Effector memory CD4-positive, alpha-beta T cell (primary cell): Measurements from ENCODE around the gene LHPP.

ENCODE experiments used
- DNase-seq, 3 donors: peaks; one replicate each; pipeline ENCODE4 v3.0.0-alpha.2; 2020
- H3K27ac ChIP-seq: 2 replicates; pipeline ENCODE4 v1.7.0; 2013; ENCODE audit warnings: mild to moderate bottlenecking, low read length, moderate library complexity; ENCODE audit not compliant: insufficient read depth, poor library complexity, severe bottlenecking
- H3K27me3 ChIP-seq: replicated peaks from 2 replicates; pipeline ENCODE4 v1.7.0; 2013; ENCODE audit warnings: mild to moderate bottlenecking, low read length; ENCODE audit not compliant: insufficient read depth, control insufficient read depth, poor library complexity, severe bottlenecking
- H3K36me3 ChIP-seq: 2 replicates; pipeline ENCODE4 v1.7.0; 2013; ENCODE audit warnings: mild to moderate bottlenecking, low read length, moderate library complexity; ENCODE audit not compliant: control insufficient read depth, insufficient read depth
- H3K4me1 ChIP-seq: 2 replicates; pipeline ENCODE4 v1.7.0; 2013; ENCODE audit warnings: low read length, mild to moderate bottlenecking; ENCODE audit not compliant: control insufficient read depth, insufficient read depth, poor library complexity, severe bottlenecking
- H3K4me3 ChIP-seq: 2 replicates; pipeline ENCODE4 v1.7.0; 2013; ENCODE audit warnings: low read length, low read depth, mild to moderate bottlenecking; ENCODE audit not compliant: insufficient read depth, poor library complexity, severe bottlenecking
- H3K9me3 ChIP-seq: 2 replicates; pipeline ENCODE4 v1.7.0; 2013; ENCODE audit warnings: mild to moderate bottlenecking, low read length, moderate library complexity; ENCODE audit not compliant: control insufficient read depth

LHPP gene

GRCh38 chr10:124534231-124534798 is 72.7 kb downstream of the LHPP start:
- DNase-seq, result no peak

GRCh38 chr10:124534826-124535601 is 73.4 kb downstream of the LHPP start:
- H3K27ac ChIP-seq, result no peak overlapping the region
- H3K9me3 ChIP-seq, result no peaks in the 10 kb centered on the region
- H3K27me3 ChIP-seq, result no peaks in the 10 kb centered on the region
- peaks cover 7% of the 10 kb centered on the region for H3K4me1 ChIP-seq
- no peak for DNase-seq
- H3K36me3 ChIP-seq, result no peaks in the 10 kb centered on the region
- H3K4me3 ChIP-seq, result no peak overlapping the region

More at GRCh38 chr10:124534231-124534798, 72.7 kb downstream of the LHPP start:
- Histone ChIP-seq H3K4me3 (no peak overlapping the region), H3K4me1 (peaks cover 9% of the 10 kb centered on the region), H3K27ac (no peak overlapping the region), H3K36me3 (no peaks in the 10 kb centered on the region), H3K9me3 (no peaks in the 10 kb centered on the region), H3K27me3 (no peaks in the 10 kb centered on the region)

GRCh38 chr10:124535731-124536495 is 74.3 kb downstream of the LHPP start:
- H3K36me3 ChIP-seq, result no peaks in the 10 kb centered on the region
- H3K27me3 ChIP-seq, result no peaks in the 10 kb centered on the region
- H3K4me1 ChIP-seq, result peaks cover 5% of the 10 kb centered on the region
- no peak overlapping the region for H3K4me3 ChIP-seq
- no peaks in the 10 kb centered on the region for H3K9me3 ChIP-seq
- no peak for DNase-seq
- H3K27ac ChIP-seq, result no peak overlapping the region

GRCh38 chr10:124536496-124537050 is 75.0 kb downstream of the LHPP start:
- no peak for DNase-seq

GRCh38 chr10:124537166-124537725 is 75.6 kb downstream of the LHPP start:
- H3K27me3 ChIP-seq, result no peaks in the 10 kb centered on the region
- no peaks in the 10 kb centered on the region for H3K36me3 ChIP-seq
- no peak for DNase-seq
- no peaks in the 10 kb centered on the region for H3K9me3 ChIP-seq
- no peak overlapping the region for H3K27ac ChIP-seq
- no peak overlapping the region for H3K4me3 ChIP-seq
- peaks cover 5% of the 10 kb centered on the region for H3K4me1 ChIP-seq

More at GRCh38 chr10:124536496-124537050, 75.0 kb downstream of the LHPP start:
- Histone ChIP-seq H3K9me3 (no peaks in the 10 kb centered on the region), H3K4me1 (peaks cover 5% of the 10 kb centered on the region), H3K27me3 (no peaks in the 10 kb centered on the region), H3K36me3 (no peaks in the 10 kb centered on the region), H3K27ac (no peak overlapping the region), H3K4me3 (no peak overlapping the region)

- Histone ChIP-seq H3K4me1 (peaks cover 5% of the 10 kb centered on the region), H3K27me3 (no peaks in the 10 kb centered on the region), H3K9me3 (no peaks in the 10 kb centered on the region), H3K27ac (no peak overlapping the region), H3K36me3 (no peaks in the 10 kb centered on the region), H3K4me3 (no peak overlapping the region)
- no peak for DNase-seq
These were observed 76.3 kb downstream of the LHPP start for GRCh38 chr10:124537891-124538290.

- no peak overlapping the region for H3K27ac ChIP-seq
- DNase-seq, result no peak
These were observed 77.1 kb downstream of the LHPP start for GRCh38 chr10:124538706-124539105.

GRCh38 chr10:124539935-124540641 is 78.5 kb downstream of the LHPP start:
- Histone ChIP-seq H3K4me1 (peaks cover 9% of the 10 kb centered on the region), H3K36me3 (no peaks in the 10 kb centered on the region), H3K27ac (no peak overlapping the region), H3K4me3 (no peak overlapping the region), H3K27me3 (no peaks in the 10 kb centered on the region), H3K9me3 (no peaks in the 10 kb centered on the region)
- DNase-seq, result peak; percentile 46 to 55 (median 46)

More at GRCh38 chr10:124538706-124539105, 77.1 kb downstream of the LHPP start:
- no peaks in the 10 kb centered on the region for H3K27me3 ChIP-seq
- peaks cover 5% of the 10 kb centered on the region for H3K4me1 ChIP-seq
- H3K4me3 ChIP-seq, result no peak overlapping the region
- H3K9me3 ChIP-seq, result no peaks in the 10 kb centered on the region
- no peaks in the 10 kb centered on the region for H3K36me3 ChIP-seq
